AG04450 (cell line): ENCODE results near the gene SRPX. TPM values are rescaled to one million over a fixed set of nuclear protein-coding genes. Genes with fewer than 3 reads are reported as not detected.

Experiments
- CTCF ChIA-PET: fragments of 300-600, 350-600 bp; formaldehyde crosslinking; extraction: SDS; loops from one replicate; lab custom pipeline; 2022; ENCODE audit warnings: antibody characterized with exemption, inconsistent platforms; lab: Charles Lee
- POLR2A ChIA-PET: fragments of 350-600 bp; formaldehyde crosslinking; extraction: SDS; loops from one replicate; lab custom pipeline; 2021; ENCODE audit warnings: antibody characterized with exemption, inconsistent platforms; lab: Yijun Ruan, JAX
- DNase-seq: peaks from one replicate; pipeline ENCODE4 v3.0.0-alpha.2; 2011; ENCODE audit warnings: low read depth, low spot score
- H3K27ac ChIP-seq: one replicate; pipeline ENCODE4 v1.5.1; 2012; ENCODE audit warnings: low read depth, low read length, control low read depth
- H3K27me3 ChIP-seq: one replicate; pipeline ENCODE4 v1.6.0; 2012; ENCODE audit warnings: low read length; ENCODE audit not compliant: control insufficient read depth, insufficient read depth
- H3K4me3 ChIP-seq: 2 replicates; pipeline ENCODE4 v1.5.1; 2011; ENCODE audit warnings: mild to moderate bottlenecking, low read depth, low read length, control low read depth
- H3K9me3 ChIP-seq: 2 replicates; pipeline ENCODE4 v1.5.1; 2012; ENCODE audit warnings: low read length; ENCODE audit not compliant: control insufficient read depth, insufficient read depth
- polyA plus RNA-seq: library from polyadenylated mRNA; depleted of rRNA; stranded (reverse); fragments of >200 nt; gene quantifications from 2 replicates; pipeline ENCODE4 v1.2.3, GENCODE V29; 2011
- TF ChIP-seq, protein P1 (sequence below): IDR thresholded peaks from 2 replicates; pipeline ENCODE4 v1.5.1; 2011; ENCODE audit warnings: low read depth, low read length, control low read depth, inconsistent platforms

The SRPX gene
- polyA plus RNA-seq, 1 experiment, result 49.6 TPM

DNA sequence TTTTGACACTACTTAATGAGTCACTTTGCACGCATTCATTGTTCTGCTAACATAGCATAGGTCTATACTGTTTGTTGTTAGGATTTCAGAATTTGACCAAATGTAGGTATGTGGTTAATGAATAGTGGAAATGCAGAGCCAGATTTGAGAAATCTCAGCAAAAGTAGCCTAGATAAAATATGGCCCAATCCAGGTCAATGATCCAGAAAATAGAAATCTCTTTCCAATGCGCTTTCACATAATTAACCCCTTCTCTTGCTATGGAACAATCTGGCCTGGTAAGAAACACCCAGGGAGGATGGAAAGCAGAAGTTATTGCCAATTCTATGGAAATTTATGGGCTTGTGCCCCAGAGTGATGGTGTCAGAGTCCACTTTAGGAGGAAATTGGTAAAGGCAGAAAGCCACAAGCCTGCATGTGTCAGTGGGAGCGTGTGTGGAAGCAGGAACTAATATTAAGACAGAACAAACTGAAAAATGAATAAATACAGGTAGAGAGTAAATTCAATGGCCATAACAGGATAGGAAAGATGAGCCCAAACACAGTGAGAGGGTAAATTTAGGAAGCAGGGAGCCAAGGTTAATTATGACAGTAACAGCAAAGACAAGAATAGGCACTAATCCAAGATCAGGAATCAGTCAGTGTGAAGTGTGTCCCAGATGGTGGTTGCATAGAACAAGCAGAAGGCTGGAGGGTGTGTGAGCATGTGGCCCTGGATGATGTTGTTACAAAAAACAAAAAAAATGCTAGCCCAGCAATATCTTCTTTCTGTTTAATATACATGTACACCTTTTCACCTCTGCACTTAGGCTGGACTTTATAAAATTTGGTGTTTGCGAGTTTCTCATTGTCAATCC lies 111.4 kb downstream of the SRPX start:
- no peaks in the 10 kb centered on the region for H3K9me3 ChIP-seq
- H3K27me3 ChIP-seq, result no peaks in the 10 kb centered on the region
- H3K27ac ChIP-seq, result no peak overlapping the region
- no peak overlapping the region for H3K4me3 ChIP-seq
- TF ChIP-seq, protein P1, sequence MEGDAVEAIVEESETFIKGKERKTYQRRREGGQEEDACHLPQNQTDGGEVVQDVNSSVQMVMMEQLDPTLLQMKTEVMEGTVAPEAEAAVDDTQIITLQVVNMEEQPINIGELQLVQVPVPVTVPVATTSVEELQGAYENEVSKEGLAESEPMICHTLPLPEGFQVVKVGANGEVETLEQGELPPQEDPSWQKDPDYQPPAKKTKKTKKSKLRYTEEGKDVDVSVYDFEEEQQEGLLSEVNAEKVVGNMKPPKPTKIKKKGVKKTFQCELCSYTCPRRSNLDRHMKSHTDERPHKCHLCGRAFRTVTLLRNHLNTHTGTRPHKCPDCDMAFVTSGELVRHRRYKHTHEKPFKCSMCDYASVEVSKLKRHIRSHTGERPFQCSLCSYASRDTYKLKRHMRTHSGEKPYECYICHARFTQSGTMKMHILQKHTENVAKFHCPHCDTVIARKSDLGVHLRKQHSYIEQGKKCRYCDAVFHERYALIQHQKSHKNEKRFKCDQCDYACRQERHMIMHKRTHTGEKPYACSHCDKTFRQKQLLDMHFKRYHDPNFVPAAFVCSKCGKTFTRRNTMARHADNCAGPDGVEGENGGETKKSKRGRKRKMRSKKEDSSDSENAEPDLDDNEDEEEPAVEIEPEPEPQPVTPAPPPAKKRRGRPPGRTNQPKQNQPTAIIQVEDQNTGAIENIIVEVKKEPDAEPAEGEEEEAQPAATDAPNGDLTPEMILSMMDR, result no peak
- ChIA-PET CTCF (no interaction called here), POLR2A (no interaction called here)
- no peak for DNase-seq

DNA sequence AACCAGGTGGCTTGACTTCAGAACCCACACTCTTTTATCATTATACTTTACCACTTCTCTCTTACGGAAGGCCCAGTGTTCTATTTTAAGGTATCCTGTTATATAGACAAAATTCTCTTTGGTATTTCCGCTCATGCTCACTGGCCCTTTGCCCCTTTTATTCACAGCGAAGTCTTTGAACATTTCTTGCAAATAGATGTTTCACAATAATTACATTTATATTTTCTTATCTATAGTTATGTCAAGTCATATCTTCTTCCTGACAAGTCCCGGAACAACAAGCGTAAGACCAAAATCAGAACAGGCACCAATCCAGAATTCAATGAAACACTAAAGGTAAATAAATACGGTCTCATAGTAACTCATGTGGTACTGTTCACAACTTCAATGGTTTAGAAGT lies 112.3 kb downstream of the SRPX start:
- POLR2A ChIA-PET, result no interaction called here
- TF ChIP-seq, protein P1, result no peak
- CTCF ChIA-PET, result no interaction called here
- H3K27ac ChIP-seq, result no peak overlapping the region
- no peak overlapping the region for H3K4me3 ChIP-seq
- no peaks in the 10 kb centered on the region for H3K27me3 ChIP-seq
- no peak for DNase-seq
- no peaks in the 10 kb centered on the region for H3K9me3 ChIP-seq

DNA sequence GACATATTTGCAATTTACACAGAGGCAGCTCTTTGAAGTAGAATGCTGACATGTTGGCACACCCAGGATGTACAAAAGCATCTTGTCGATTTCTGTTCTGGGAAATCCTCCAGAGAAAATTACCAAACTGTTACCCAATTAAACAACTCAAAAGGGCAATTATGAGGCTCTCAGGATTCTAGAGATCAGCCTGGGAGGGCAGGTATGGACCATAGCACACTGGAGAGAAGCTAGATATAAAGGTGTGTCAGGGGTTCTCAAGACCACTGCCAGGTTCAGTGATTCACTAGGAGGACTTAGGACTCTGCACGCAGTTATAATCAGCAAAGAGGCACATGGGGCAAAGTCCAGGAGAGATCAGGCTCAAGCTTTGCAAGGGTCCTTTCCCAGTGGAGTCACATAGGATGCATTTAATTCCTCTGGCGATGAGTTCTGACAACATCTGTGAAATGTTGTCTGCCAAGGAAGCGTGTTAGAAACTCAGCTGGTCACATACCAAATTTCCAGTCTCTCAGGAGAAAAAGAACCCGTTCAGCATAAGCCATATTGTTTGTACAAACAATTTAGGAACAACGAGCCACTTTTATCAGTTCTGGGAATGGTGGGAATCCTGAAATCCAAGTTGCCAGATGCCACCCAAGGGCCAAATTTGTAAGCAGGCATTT lies 113.5 kb downstream of the SRPX start:
- POLR2A ChIA-PET, result no interaction called here
- TF ChIP-seq, protein P1, result no peak
- Histone ChIP-seq H3K27me3 (no peaks in the 10 kb centered on the region), H3K27ac (no peak overlapping the region), H3K9me3 (no peaks in the 10 kb centered on the region), H3K4me3 (no peak overlapping the region)
- CTCF ChIA-PET, result no interaction called here
- no peak for DNase-seq

DNA sequence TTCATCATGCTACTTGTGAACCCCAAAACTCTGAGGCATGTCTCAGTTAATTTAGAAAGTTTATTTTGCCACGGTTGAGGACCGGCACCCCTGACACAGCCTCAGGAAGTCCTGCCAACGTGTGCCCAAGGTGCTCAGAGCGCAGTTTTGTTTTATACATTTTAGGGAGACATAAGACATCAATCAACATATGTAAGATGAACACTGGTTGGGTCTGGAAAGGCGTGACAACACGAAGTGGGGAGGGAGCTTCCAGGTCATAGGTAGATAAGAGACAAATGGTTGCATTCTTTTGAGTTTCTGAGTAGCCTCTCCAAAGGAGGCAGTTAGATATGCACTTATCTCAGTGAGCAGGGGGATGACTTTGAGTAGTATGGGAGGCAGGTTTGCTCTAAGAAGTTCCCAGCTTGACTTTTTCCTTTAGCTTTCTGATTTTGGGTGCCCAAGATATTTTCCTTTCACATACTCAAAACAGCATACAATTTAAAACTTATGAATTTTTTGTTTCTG lies 115.4 kb downstream of the SRPX start:
- Histone ChIP-seq H3K27ac (no peak overlapping the region), H3K9me3 (no peaks in the 10 kb centered on the region), H3K27me3 (no peaks in the 10 kb centered on the region), H3K4me3 (no peak overlapping the region)
- TF ChIP-seq, protein P1, result no peak
- ChIA-PET CTCF (no interaction called here), POLR2A (no interaction called here)
- DNase-seq, result no peak
